Measurements from ENCODE around the gene ARID1B. TPM values are rescaled to one million over a fixed set of nuclear protein-coding genes. Genes with fewer than 3 reads are reported as not detected.

ARID1B gene
- total and polyA plus RNA-seq, 8 donors = 16.2 to 68.0 (median 42.5) TPM

DNA sequence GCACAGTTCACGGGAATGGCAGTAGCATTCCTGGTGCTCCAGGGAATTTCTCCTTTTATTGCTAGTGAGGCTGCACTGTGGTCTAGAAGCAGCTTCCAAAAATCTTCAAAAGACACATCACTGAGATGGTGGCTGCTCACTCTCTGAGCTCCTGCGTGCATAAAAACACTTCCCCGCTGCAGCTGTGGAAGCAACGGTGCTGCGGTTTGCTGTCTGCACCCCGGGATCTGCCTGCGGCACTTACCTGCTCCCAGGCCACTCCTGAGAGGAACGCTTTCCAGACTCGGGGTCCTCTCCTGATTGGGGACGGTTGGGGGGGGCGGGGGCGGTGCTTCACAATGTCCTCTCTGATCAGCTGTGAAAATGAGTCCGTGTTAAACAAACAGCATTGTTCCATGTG is 468.3 kb downstream of the ARID1B start:
- intact Hi-C loops (cut with DNase I) = no loop called here
- Histone ChIP-seq H3K4me3 (no peak overlapping the region), H3K27ac (no peak overlapping the region), H3K9me3 (no peaks in the 10 kb centered on the region), H3K36me3 (no peaks in the 10 kb centered on the region), H3K4me1 (no peaks in the 10 kb centered on the region), H3K27me3 (no peaks in the 10 kb centered on the region)
- ATAC-seq (no peak), DNase-seq (no peak), FAIRE-seq (no peak)
- WGBS, 2 donors = 64 to 76% methylated on average over 12 to 13 of the region's 13 CpGs
- TF ChIP-seq, protein P1, sequence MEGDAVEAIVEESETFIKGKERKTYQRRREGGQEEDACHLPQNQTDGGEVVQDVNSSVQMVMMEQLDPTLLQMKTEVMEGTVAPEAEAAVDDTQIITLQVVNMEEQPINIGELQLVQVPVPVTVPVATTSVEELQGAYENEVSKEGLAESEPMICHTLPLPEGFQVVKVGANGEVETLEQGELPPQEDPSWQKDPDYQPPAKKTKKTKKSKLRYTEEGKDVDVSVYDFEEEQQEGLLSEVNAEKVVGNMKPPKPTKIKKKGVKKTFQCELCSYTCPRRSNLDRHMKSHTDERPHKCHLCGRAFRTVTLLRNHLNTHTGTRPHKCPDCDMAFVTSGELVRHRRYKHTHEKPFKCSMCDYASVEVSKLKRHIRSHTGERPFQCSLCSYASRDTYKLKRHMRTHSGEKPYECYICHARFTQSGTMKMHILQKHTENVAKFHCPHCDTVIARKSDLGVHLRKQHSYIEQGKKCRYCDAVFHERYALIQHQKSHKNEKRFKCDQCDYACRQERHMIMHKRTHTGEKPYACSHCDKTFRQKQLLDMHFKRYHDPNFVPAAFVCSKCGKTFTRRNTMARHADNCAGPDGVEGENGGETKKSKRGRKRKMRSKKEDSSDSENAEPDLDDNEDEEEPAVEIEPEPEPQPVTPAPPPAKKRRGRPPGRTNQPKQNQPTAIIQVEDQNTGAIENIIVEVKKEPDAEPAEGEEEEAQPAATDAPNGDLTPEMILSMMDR (IDR thresholded peaks at IDR 0.05) = no peak

DNA sequence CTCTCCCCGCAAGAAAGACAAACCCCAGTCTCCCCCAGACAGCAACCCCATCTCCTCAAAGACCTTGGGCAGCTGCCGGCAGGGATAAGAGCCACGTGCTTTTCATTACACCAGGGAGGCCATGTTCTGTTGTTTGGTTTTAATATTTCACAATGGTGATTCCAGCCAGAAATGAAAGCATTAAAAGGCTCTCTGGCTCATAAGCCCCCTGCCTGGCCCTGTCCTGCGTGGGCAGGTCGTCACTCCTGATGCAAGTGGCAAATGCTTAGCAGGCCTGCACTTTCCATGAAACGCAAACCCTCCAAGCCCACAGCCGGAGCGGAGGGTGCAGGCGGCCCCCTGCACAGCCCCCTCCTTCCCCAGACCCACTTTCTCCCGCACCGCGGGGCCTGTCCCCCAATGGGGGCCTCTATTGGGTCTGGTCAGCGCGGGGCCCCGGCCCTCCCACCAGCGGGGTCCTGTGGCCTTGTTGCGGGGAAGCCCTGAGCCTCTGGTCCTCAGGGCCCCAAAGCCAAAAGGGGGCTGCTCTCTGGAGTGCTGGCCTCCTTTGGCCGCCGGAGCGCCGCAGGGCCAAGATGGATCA is 469.0 kb downstream of the ARID1B start:
- ATAC-seq = peak in 1 of 4 donors; percentile 23
- no peaks in the 10 kb centered on the region for H3K9me3 ChIP-seq
- H3K4me3 ChIP-seq = no peak overlapping the region
- peak in 1 of 6 donors; percentile 53 for DNase-seq
- H3K27ac ChIP-seq = no peak overlapping the region
- no peak for FAIRE-seq
- intact Hi-C loops (cut with DNase I) = no loop called here
- TF ChIP-seq, protein P1 (IDR thresholded peaks at IDR 0.05) = no peak
- H3K27me3 ChIP-seq = no peaks in the 10 kb centered on the region
- H3K4me1 ChIP-seq = no peaks in the 10 kb centered on the region
- H3K36me3 ChIP-seq = no peaks in the 10 kb centered on the region
- WGBS, 2 donors = 87 to 90% methylated on average over 21 of the region's 21 CpGs

DNA sequence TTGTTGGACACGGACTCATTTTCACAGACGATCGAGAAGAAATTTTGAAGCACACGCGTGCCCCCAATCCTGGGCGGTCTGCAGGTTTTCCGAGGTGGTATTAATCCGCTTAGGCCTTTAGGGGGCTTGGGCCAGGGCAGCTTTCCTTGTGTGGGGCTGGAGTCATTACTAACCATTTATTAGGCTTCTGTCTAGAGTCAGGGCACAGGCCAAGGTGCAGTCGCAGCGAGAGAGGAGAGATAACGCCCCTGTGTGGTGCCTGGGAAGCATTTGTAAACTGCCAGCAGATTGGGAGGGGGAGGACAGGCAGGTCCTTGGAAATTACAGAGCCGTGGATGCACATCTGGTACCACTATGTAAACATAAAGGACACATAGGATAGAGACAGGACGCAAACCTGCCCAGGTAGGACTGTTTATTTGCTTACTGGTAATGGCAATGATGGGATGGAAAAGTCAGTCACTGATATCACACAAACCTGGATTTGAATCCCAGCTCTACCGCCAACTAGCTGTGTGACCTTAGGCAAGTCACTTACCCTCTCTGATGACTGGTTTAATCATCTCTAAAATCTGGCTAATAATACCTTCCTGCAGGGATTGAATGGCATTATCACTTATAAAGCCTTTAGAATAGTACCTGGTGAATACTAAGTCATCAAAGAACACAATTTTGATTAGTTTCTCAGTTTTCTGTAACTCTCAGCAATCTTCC is 469.8 kb downstream of the ARID1B start:
- ATAC-seq (no peak), DNase-seq (peak in 1 of 6 donors; percentile 15), FAIRE-seq (no peak)
- Histone ChIP-seq H3K27me3 (no peaks in the 10 kb centered on the region), H3K36me3 (no peaks in the 10 kb centered on the region), H3K9me3 (no peaks in the 10 kb centered on the region), H3K4me3 (no peak overlapping the region), H3K27ac (no peak overlapping the region), H3K4me1 (no peaks in the 10 kb centered on the region)
- TF ChIP-seq, protein P1 (IDR thresholded peaks at IDR 0.05) = no peak
- intact Hi-C loops (cut with DNase I) = no loop called here
- WGBS, 2 donors = 84 to 87% methylated on average over 14 of the region's 14 CpGs

DNA sequence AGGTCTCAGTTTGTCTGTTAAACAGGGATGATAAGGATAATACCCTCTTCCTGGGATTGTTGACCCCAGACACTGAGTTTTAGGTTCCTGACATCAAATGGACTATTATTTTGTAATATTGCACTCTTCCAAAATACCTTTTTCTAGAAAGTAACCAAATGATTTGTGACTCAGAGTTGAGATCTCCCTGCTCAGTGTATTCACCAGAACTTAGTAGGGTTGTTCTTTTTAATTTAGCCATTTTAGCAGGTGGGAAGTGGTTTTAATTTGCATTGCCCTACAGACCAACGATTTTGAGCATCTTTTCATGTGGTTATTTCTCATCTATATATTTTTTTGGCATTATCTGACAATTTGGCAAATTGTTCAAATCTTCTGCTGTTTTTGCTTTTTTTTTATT is 471.1 kb downstream of the ARID1B start:
- Histone ChIP-seq H3K4me3 (no peak overlapping the region), H3K27me3 (no peaks in the 10 kb centered on the region), H3K27ac (no peak overlapping the region), H3K36me3 (no peaks in the 10 kb centered on the region), H3K4me1 (no peaks in the 10 kb centered on the region), H3K9me3 (no peaks in the 10 kb centered on the region)
- WGBS, 2 donors = 28 to 59% methylated on average over 1 of the region's 1 CpG
- ATAC-seq (no peak), DNase-seq (no peak), FAIRE-seq (no peak)
- TF ChIP-seq, protein P1 (IDR thresholded peaks at IDR 0.05) = no peak
- intact Hi-C loops (cut with DNase I) = no loop called here

DNA sequence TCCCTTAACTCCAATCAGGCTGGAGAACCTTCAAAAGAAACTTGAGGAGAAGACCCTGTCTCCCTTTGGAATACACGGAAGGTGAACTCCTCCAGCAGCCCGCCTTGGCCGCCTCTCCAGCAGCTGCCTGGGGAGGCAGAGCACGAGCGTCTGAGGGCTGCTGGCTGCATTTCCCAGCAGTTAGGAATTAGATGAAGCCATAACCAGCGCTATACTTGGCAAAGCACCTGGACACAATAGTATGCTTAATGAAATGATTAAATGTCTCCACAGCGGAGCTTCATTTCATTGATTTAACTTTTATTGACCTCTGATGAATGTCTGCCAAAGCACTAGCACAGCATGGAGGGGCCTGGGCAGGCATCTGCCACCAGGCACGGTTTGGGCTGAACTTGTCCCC is 472.6 kb downstream of the ARID1B start:
- Histone ChIP-seq H3K4me3 (no peak overlapping the region), H3K9me3 (no peaks in the 10 kb centered on the region), H3K36me3 (no peaks in the 10 kb centered on the region), H3K4me1 (no peaks in the 10 kb centered on the region), H3K27me3 (no peaks in the 10 kb centered on the region), H3K27ac (no peak overlapping the region)
- no peak for FAIRE-seq
- DNase-seq = peak in 1 of 6 donors; percentile 26
- WGBS, 2 donors = 70 to 74% methylated on average over 8 of the region's 8 CpGs
- no peak for ATAC-seq
- TF ChIP-seq, protein P1 (IDR thresholded peaks at IDR 0.05) = no peak
- intact Hi-C loops (cut with DNase I) = no loop called here

Data from pancreas (tissue), 10 donors.